B cell (primary cell): Measurements from ENCODE around the gene KCNC1. TPM values are rescaled to one million over a fixed set of nuclear protein-coding genes. Genes with fewer than 3 reads are reported as not detected.

ENCODE experiments used
- ATAC-seq: fragments of 200-7000 bp; cut with Tn5 transposase; one replicate; pipeline ENCODE4 v1.10.0; 2021; ENCODE audit warnings: low read depth, mild to moderate bottlenecking, moderate number of reproducible peaks, moderate library complexity
- CTCF ChIA-PET: fragments of 350-600 bp; sonication (Branson Sonifier 250); formaldehyde crosslinking; loops from one replicate; lab custom pipeline; 2021; ENCODE audit warnings: antibody characterized with exemption, inconsistent platforms; lab: Charles Lee
- POLR2A ChIA-PET: fragments of 350-600 bp; sonication (Branson Sonifier 250); formaldehyde crosslinking; loops from one replicate; lab custom pipeline; 2021; ENCODE audit warnings: antibody characterized with exemption; lab: Charles Lee
- DNase-seq: peaks from one replicate; pipeline ENCODE4 v3.0.0; 2013
- H2AFZ ChIP-seq: 2 replicates; pipeline ENCODE4 v1.6.1; 2012; ENCODE audit warnings: mild to moderate bottlenecking, low read depth, low read length; ENCODE audit not compliant: insufficient read depth, poor library complexity, severe bottlenecking
- H3K27ac ChIP-seq, 2 donors: 1 replicate in 1 of 2; 2 replicates in 1 of 2; pipeline ENCODE4 v1.5.1; 2012 to 2013; ENCODE audit warnings: low read length in 2 of 2, mild to moderate bottlenecking in 2 of 2, moderate library complexity in 1 of 2
- H3K27me3 ChIP-seq, 4 experiments: fragments of 200-600 bp in 1 of 4; sonication (generic) in 1 of 4; replicated peaks in 1 of 4; 1 replicate in 2 of 4; 2 replicates in 2 of 4; pipeline versions ENCODE4 v1.6.1 to v1.7.0; 2013 to 2016; ENCODE audit warnings: low read length in 3 of 4, mild to moderate bottlenecking in 2 of 4, mixed read lengths in 1 of 4, moderate library complexity in 1 of 4; ENCODE audit not compliant: insufficient read depth in 4 of 4, control insufficient read depth in 3 of 4; ENCODE audit errors: control extremely low read depth in 1 of 4
- H3K36me3 ChIP-seq, 2 experiments: replicated peaks in 1 of 2; 1 replicate in 1 of 2; 2 replicates in 1 of 2; pipeline versions ENCODE4 v1.6.1 to v1.7.1; 2013; ENCODE audit warnings: low read length in 1 of 2; ENCODE audit not compliant: insufficient read depth in 2 of 2, control insufficient read depth in 1 of 2; ENCODE audit errors: control extremely low read depth in 1 of 2, extremely low read depth in 1 of 2
- H3K4me1 ChIP-seq, 2 donors: fragments of 200-600 bp in 1 of 2; sonication (generic) in 1 of 2; 1 replicate in 1 of 2; 2 replicates in 1 of 2; pipeline versions ENCODE4 v1.5.1 to v1.6.1; 2013 to 2017; ENCODE audit warnings: low read length in 2 of 2; ENCODE audit not compliant: control insufficient read depth in 2 of 2, insufficient read depth in 2 of 2
- H3K4me2 ChIP-seq: replicated peaks from 2 replicates; pipeline ENCODE3; 2012; ENCODE audit warnings: mild to moderate bottlenecking, low read depth, low read length; ENCODE audit not compliant: poor library complexity, severe bottlenecking
- H3K4me3 ChIP-seq, 5 experiments: fragments of 200-600 bp in 1 of 5; sonication (generic) in 1 of 5; 1 replicate in 3 of 5; 2 replicates in 2 of 5; pipeline versions ENCODE4 v1.5.1 to v1.7.0; 2011 to 2016; ENCODE audit warnings: low read length in 4 of 5, mild to moderate bottlenecking in 4 of 5, low read depth in 2 of 5, control low read depth in 1 of 5, moderate library complexity in 1 of 5; ENCODE audit not compliant: insufficient read depth in 1 of 5; ENCODE audit errors: control extremely low read depth in 1 of 5, extremely low read depth in 1 of 5
- H3K79me2 ChIP-seq: fragments of 200-600 bp; sonication (generic); one replicate; pipeline ENCODE4 v1.6.0; 2016; ENCODE audit warnings: low read length; ENCODE audit not compliant: control insufficient read depth, insufficient read depth
- H3K9ac ChIP-seq: fragments of 200-600 bp; sonication (generic); 2 replicates; pipeline ENCODE4 v1.6.1; 2017; ENCODE audit warnings: mild to moderate bottlenecking, low read length, moderate library complexity
- H3K9me3 ChIP-seq, 3 donors: one replicate each; pipeline versions ENCODE4 v1.6.1 to v1.7.1; 2013; ENCODE audit warnings: low read length in 2 of 3; ENCODE audit not compliant: control insufficient read depth in 2 of 3, insufficient read depth in 1 of 3; ENCODE audit errors: control extremely low read depth in 1 of 3
- H4K20me1 ChIP-seq: 2 replicates; pipeline ENCODE4 v1.6.0; 2012; ENCODE audit warnings: mild to moderate bottlenecking, low read length; ENCODE audit not compliant: insufficient read depth, control insufficient read depth, poor library complexity, severe bottlenecking
- H3K27ac Mint-ChIP-seq: one replicate; pipeline ENCODE4 v1.8.0; 2021; ENCODE audit warnings: mixed read lengths
- H3K27me3 Mint-ChIP-seq: one replicate; pipeline ENCODE4 v1.8.0; 2021; ENCODE audit warnings: mixed read lengths
- H3K4me1 Mint-ChIP-seq: one replicate; pipeline ENCODE4 v1.8.0; 2021; ENCODE audit warnings: mixed read lengths
- H3K4me3 Mint-ChIP-seq: one replicate; pipeline ENCODE4 v1.8.0; 2021; ENCODE audit warnings: mixed read lengths
- H3K9me3 Mint-ChIP-seq: one replicate; pipeline ENCODE4 v1.8.0; 2022; ENCODE audit warnings: mixed read lengths; ENCODE audit not compliant: insufficient read depth
- EZH2 ChIP-seq: IDR thresholded peaks from 2 replicates; pipeline ENCODE4 v1.6.1; 2012; ENCODE audit warnings: borderline replicate concordance, low read depth, mild to moderate bottlenecking, moderate library complexity, low read length; ENCODE audit not compliant: insufficient read depth, poor library complexity, severe bottlenecking
- WGBS: methylation state at CpG from one replicate; pipeline ENCODE4 v1.1.5; 2013; ENCODE audit warnings: missing lambda C conversion rate; ENCODE audit not compliant: insufficient coverage; 5-methylcytosine and 5-hydroxymethylcytosine counted together
- intact Hi-C: fragments of 100-400 bp; cut with micrococcal nuclease; formaldehyde crosslinking; loops from one replicate; pipeline ENCODE4 v1.10.0; 2022
- polyA plus RNA-seq: library from polyadenylated mRNA; depleted of rRNA; stranded (reverse); fragments of >200 nt; gene quantifications from 2 replicates; pipeline ENCODE4 v1.2.3, GENCODE V29; 2012
- total RNA-seq, 2 donors: library from RNA; stranded (reverse); fragments of 120-200 nt in 1 of 2; gene quantifications; 1 replicate in 1 of 2; 2 replicates in 1 of 2; pipeline versions ENCODE4 v1.2.3 to v1.2.4, GENCODE V29; 2013 to 2022
- TF ChIP-seq, protein P1 (sequence below): fragments of 200-600 bp; IDR thresholded peaks from one replicate; pipeline ENCODE4 v1.8.0; 2022; ENCODE audit warnings: antibody characterized with exemption, mild to moderate bottlenecking

The KCNC1 gene
- total and polyA plus RNA-seq, 2 donors (not counting 1 experiment from before 2014, with no cell fraction given): not detected

DNA sequence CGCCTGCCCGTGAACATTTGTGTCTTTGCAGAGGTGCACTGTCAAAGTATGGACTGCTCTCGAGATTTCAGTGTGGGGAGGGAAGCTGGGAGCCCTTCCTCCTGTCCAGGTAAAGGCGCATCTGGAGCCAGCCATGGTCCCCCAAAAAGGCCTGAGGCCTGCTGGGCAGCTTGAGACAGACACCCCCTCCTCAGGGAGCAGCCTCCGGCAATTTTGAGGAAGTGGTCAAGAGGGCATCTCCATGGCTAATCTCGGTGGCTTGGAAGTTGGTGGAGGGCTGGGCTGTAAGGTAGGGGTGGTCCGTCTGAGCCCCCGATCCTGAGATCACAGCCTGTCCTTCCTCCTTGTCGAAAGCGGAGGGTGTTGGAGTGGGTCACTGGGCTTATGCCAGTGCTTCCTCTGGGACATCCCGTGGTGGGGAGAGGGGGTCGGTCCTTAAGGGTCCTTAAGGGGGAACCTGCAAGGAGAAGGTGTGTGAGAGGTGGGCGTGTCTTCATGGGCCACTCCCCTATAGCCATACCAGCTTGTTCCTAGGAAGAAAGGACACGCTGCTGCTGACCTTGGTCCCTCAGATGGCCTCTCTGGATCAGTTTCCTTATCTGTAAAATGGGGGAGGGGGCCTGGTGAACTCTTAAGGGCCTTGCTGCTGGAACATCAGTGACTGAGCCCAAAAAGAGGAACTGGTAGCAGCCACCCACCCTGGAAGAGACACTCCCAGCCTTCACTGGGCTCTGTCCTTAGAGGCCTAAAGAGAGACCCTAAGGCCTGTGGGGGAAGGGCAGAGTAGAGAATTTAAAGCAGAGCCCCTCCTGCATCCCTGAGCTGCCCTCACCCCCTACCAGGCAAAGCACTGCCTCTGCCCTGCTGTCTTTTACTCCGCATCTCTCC lies 2.6 kb downstream of the KCNC1 start:
- ATAC-seq (no peak), DNase-seq (no peak)
- no peak overlapping the region for H3K4me3 Mint-ChIP-seq
- Histone ChIP-seq H3K4me2 (no peak overlapping the region), H3K9me3 (peaks cover 0 to 18% (median 0%) of the 10 kb centered on the region in 3 donors), H3K27me3 (peaks cover 0 to 55% (median 14%) of the 10 kb centered on the region in 4 experiments), H4K20me1 (no peaks in the 10 kb centered on the region), H3K4me3 (no peak overlapping the region), H3K9ac (no peak overlapping the region), H3K79me2 (no peaks in the 10 kb centered on the region), H3K4me1 (peaks cover 0 to 2% of the 10 kb centered on the region in 2 donors), H3K27ac (no peak overlapping the region), H3K36me3 (no peaks in the 10 kb centered on the region), H2AFZ (no peak overlapping the region)
- 45% methylated on average over 9 of the region's 15 CpGs for WGBS
- TF ChIP-seq, protein P1, sequence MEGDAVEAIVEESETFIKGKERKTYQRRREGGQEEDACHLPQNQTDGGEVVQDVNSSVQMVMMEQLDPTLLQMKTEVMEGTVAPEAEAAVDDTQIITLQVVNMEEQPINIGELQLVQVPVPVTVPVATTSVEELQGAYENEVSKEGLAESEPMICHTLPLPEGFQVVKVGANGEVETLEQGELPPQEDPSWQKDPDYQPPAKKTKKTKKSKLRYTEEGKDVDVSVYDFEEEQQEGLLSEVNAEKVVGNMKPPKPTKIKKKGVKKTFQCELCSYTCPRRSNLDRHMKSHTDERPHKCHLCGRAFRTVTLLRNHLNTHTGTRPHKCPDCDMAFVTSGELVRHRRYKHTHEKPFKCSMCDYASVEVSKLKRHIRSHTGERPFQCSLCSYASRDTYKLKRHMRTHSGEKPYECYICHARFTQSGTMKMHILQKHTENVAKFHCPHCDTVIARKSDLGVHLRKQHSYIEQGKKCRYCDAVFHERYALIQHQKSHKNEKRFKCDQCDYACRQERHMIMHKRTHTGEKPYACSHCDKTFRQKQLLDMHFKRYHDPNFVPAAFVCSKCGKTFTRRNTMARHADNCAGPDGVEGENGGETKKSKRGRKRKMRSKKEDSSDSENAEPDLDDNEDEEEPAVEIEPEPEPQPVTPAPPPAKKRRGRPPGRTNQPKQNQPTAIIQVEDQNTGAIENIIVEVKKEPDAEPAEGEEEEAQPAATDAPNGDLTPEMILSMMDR: no peak
- no peak for TF ChIP-seq EZH2
- ChIA-PET CTCF (interaction anchor here (0.7 kb wide), 1 partner anchor 89 kb away, joined by 3 read pairs; no protein-coding TSS in a partner anchor), POLR2A (no interaction called here)
- H3K27ac Mint-ChIP-seq: no peak overlapping the region
- H3K9me3 Mint-ChIP-seq: no peaks in the 10 kb centered on the region
- peaks cover 8% of the 10 kb centered on the region for H3K4me1 Mint-ChIP-seq
- intact Hi-C loops: no loop called here
- H3K27me3 Mint-ChIP-seq: peaks cover 42% of the 10 kb centered on the region
